ENCODE data around the gene HACD1. TPM values are rescaled to one million over a fixed set of nuclear protein-coding genes. Genes with fewer than 3 reads are reported as not detected.
A peak's percentile ranks its signal among the peaks of the same experiment; 100 is the strongest.

The HACD1 gene
- total RNA-seq (100 to 1,000 TPM in 1 of 5 donors, 10 to 100 TPM in 4; 20.9 to 142 (median 40.8) TPM), polyA plus RNA-seq (10 to 100 TPM; 11.5 to 17.9 (median 14.1) TPM)
- long read RNA-seq, donor 1, partial matches to known transcripts = 0 of 8 reads
- long read RNA-seq, donor 1, other reads (novel, unspliced or antisense) = 8 of 8 reads
- long read RNA-seq, donor 2, partial matches to known transcripts = 0 of 9 reads
- long read RNA-seq, donor 2, other reads (novel, unspliced or antisense) = 7 of 9 reads
- long read RNA-seq, donor 3, partial matches to known transcripts = 0 of 2 reads
- long read RNA-seq, donor 3, other reads (novel, unspliced or antisense) = 0 of 2 reads
- long read RNA-seq, donor 4 = 0 reads
- long read RNA-seq, donor 5, partial matches to known transcripts = 0 of 14 reads
- long read RNA-seq, donor 5, other reads (novel, unspliced or antisense) = 13 of 14 reads
- long read RNA-seq, donor 6, partial matches to known transcripts = 0 of 24 reads
- long read RNA-seq, donor 6, other reads (novel, unspliced or antisense) = 21 of 24 reads
- long read RNA-seq, donor 7, partial matches to known transcripts = 42 of 45 reads
- long read RNA-seq, donor 7, other reads (novel, unspliced or antisense) = 0 of 45 reads
- long read RNA-seq, donor 8, partial matches to known transcripts = 0 of 8 reads
- long read RNA-seq, donor 8, other reads (novel, unspliced or antisense) = 8 of 8 reads
- long read RNA-seq, donor 9, partial matches to known transcripts = 16 of 24 reads
- long read RNA-seq, donor 9, other reads (novel, unspliced or antisense) = 6 of 24 reads
- long read RNA-seq, donor 10 = 0 reads

GRCh38 chr10:17617031-17617911 lies at the start of gene HACD1:
TSS of gene HACD1 (minus strand) at chr10:17617374. CDS start at chr10:17617339, 35 bp downstream.
- no peaks in the 10 kb centered on the region for H3K9me3 ChIP-seq
- intact Hi-C loops (cut with DNase I; ENCODE audit: low total_unique reads) = no loop called here
- 0 to 1% (median 1%) methylated on average over 35 to 92 of the region's 92 CpGs for WGBS, 5 donors
- no peaks in the 10 kb centered on the region for H3K36me3 ChIP-seq
- peak within 1 kb of the TSS; percentile 88 to 96 (median 95) for H3K27ac ChIP-seq
- peaks cover 6 to 24% (median 12%) of the 10 kb centered on the region in 4 donors for H3K4me1 ChIP-seq
- TF ChIP-seq POLR2AphosphoS5 (IDR thresholded peaks at IDR 0.05) = peak in 2 of 3 donors; percentile 62 to 71
- peak in 3 of 7 experiments; percentile 7 to 39 (median 21) for TF ChIP-seq CTCF (IDR thresholded peaks at IDR 0.05)
- no peak for TF ChIP-seq POLR2A (IDR thresholded peaks at IDR 0.05)
- peak within 1 kb of the TSS; percentile 86 to 98 (median 91) for H3K4me3 ChIP-seq
- peaks cover 0 to 5% (median 0%) of the 10 kb centered on the region in 3 donors for H3K27me3 ChIP-seq
- peak; percentile 75 to 88 for DNase-seq

GRCh38 chr10:17665747-17666146 lies 48.6 kb upstream of the HACD1 start:
- no peak overlapping the region for H3K4me3 ChIP-seq
- intact Hi-C loops (cut with DNase I; ENCODE audit: low total_unique reads) = no loop called here
- H3K27me3 ChIP-seq = no peaks in the 10 kb centered on the region
- no peaks in the 10 kb centered on the region for H3K9me3 ChIP-seq
- peaks cover 4 to 19% (median 16%) of the 10 kb centered on the region in 4 donors for H3K36me3 ChIP-seq
- peak in 1 of 3 donors; percentile 43 for TF ChIP-seq POLR2AphosphoS5 (IDR thresholded peaks at IDR 0.05)
- no peak for TF ChIP-seq CTCF (IDR thresholded peaks at IDR 0.05)
- no peak for TF ChIP-seq POLR2A (IDR thresholded peaks at IDR 0.05)
- TF ChIP-seq EP300 (IDR thresholded peaks at IDR 0.05) = no peak
- peak in 1 of 2 donors; percentile 37 for DNase-seq
- peak overlapping the region in 4 of 5 donors; percentile 16 to 68 (median 54) for H3K27ac ChIP-seq
- peaks cover 5 to 27% (median 8%) of the 10 kb centered on the region in 4 donors for H3K4me1 ChIP-seq
- WGBS, 5 donors = 37 to 57% (median 54%) methylated on average over 4 of the region's 4 CpGs

GRCh38 chr10:17663450-17663849 lies 46.3 kb upstream of the HACD1 start:
- TF ChIP-seq CTCF (IDR thresholded peaks at IDR 0.05) (no peak), POLR2AphosphoS5 (IDR thresholded peaks at IDR 0.05) (no peak)
- intact Hi-C loops (cut with DNase I; ENCODE audit: low total_unique reads) = no loop called here

More at GRCh38 chr10:17663450-17663849, 46.3 kb upstream of the HACD1 start:
- Histone ChIP-seq H3K36me3 (peaks cover 4 to 23% (median 21%) of the 10 kb centered on the region in 4 donors), H3K4me3 (no peak overlapping the region), H3K4me1 (peaks cover 4 to 21% (median 10%) of the 10 kb centered on the region in 4 donors), H3K9me3 (no peaks in the 10 kb centered on the region), H3K27ac (peak overlapping the region in 1 of 5 donors; percentile 16), H3K27me3 (no peaks in the 10 kb centered on the region)
- DNase-seq = no peak
- WGBS, 5 donors = 27 to 54% (median 45%) methylated on average over 1 of the region's 1 CpG
